Neural progenitor cell (in vitro differentiated cells): ENCODE results near the gene RPS6KA5.

Experiments
- EZH2 ChIP-seq: fragments of 200-600 bp; sonication (generic); IDR thresholded peaks from 2 replicates; pipeline ENCODE4 v1.6.1; 2017; ENCODE audit warnings: antibody characterized with exemption, mild to moderate bottlenecking, moderate library complexity
- TF ChIP-seq, protein P1 (sequence below): fragments of 200-600 bp; sonication (generic); IDR thresholded peaks from 2 replicates; pipeline ENCODE4 v1.5.1; 2017; ENCODE audit warnings: antibody characterized with exemption, mild to moderate bottlenecking

GRCh38 chr14:91032248-91032647, 28.2 kb downstream of the RPS6KA5 start:
- TF ChIP-seq, protein P1, sequence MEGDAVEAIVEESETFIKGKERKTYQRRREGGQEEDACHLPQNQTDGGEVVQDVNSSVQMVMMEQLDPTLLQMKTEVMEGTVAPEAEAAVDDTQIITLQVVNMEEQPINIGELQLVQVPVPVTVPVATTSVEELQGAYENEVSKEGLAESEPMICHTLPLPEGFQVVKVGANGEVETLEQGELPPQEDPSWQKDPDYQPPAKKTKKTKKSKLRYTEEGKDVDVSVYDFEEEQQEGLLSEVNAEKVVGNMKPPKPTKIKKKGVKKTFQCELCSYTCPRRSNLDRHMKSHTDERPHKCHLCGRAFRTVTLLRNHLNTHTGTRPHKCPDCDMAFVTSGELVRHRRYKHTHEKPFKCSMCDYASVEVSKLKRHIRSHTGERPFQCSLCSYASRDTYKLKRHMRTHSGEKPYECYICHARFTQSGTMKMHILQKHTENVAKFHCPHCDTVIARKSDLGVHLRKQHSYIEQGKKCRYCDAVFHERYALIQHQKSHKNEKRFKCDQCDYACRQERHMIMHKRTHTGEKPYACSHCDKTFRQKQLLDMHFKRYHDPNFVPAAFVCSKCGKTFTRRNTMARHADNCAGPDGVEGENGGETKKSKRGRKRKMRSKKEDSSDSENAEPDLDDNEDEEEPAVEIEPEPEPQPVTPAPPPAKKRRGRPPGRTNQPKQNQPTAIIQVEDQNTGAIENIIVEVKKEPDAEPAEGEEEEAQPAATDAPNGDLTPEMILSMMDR, result no peak
- no peak for TF ChIP-seq EZH2
